ENCODE results near the gene KXD1. TPM values are rescaled to one million over a fixed set of nuclear protein-coding genes. Genes with fewer than 3 reads are reported as not detected.

The KXD1 gene
- total RNA-seq, 1 donor from 2014 or later, result 68.3 TPM

GRCh38 chr19:18601875-18602274, 44.2 kb downstream of the KXD1 start:
- DNase-seq, result no peak
- Histone ChIP-seq H3K36me3 (no peaks in the 10 kb centered on the region), H3K4me3 (no peak overlapping the region), H3K9me3 (no peaks in the 10 kb centered on the region), H3K27me3 (peaks cover 63% of the 10 kb centered on the region), H3K4me1 (peaks cover 8% of the 10 kb centered on the region), H3K27ac (no peak overlapping the region)
- intact Hi-C loops (cut with DNase I), result no loop called here
- ATAC-seq, result no peak
- TF ChIP-seq CTCF (IDR thresholded peaks at IDR 0.05), result no peak

GRCh38 chr19:18603255-18603957, 45.7 kb downstream of the KXD1 start:
- Histone ChIP-seq H3K36me3 (no peaks in the 10 kb centered on the region), H3K27me3 (peaks cover 75% of the 10 kb centered on the region), H3K4me3 (no peak overlapping the region), H3K27ac (no peak overlapping the region), H3K9me3 (no peaks in the 10 kb centered on the region), H3K4me1 (peaks cover 18% of the 10 kb centered on the region)
- intact Hi-C loops (cut with DNase I), result no loop called here
- DNase-seq (no peak), ATAC-seq (peak; percentile 11)
- peak; percentile 30 for TF ChIP-seq CTCF (IDR thresholded peaks at IDR 0.05)

DNA sequence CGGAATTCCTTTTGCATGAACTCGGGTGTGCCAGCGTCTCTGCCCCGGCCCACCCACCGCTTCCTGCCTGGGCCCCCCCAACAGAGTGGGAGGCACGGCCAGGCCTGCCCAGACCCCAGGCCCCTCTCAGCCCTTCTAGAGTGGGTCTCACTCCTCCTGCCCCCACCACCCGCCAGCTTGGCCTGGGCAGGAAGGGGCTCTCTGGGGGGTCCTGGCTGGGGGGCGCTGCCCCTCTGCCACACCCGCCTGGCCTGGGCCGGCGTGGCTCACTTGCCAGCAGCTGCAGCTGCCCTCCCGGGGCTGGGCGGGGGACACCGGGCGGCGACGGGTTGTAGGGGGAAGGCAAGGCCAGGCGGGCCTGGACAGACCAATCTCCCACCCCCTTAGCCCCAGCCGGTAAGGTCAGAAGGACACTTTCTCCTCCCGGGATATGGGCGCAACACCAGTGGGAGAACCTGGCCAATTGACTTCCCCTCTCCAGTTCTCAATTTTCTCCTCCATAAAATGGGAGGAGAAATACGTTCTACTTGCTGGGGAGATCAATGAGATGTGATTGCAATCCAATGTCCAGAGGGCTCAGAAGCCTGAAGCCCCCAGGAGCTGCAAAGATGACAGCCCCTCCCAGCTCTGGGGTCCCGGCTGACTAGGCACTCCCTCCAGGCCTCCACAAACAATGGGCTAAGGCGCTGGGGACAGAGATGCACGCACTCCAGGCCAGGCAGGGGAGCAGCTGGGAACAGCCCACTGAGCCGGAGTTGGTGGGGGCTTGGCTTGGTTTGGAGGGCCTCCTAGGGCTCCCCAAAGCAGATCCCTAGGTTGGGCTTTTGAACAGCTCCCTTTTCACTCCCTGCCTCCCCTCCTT, 46.5 kb downstream of the KXD1 start:
- DNase-seq, result no peak
- H3K27ac ChIP-seq, result no peak overlapping the region
- H3K27me3 ChIP-seq, result peaks cover 77% of the 10 kb centered on the region
- intact Hi-C loops (cut with DNase I), result no loop called here
- no peaks in the 10 kb centered on the region for H3K9me3 ChIP-seq
- no peaks in the 10 kb centered on the region for H3K36me3 ChIP-seq
- no peak for ATAC-seq
- H3K4me3 ChIP-seq, result no peak overlapping the region
- H3K4me1 ChIP-seq, result peaks cover 18% of the 10 kb centered on the region
- no peak for TF ChIP-seq CTCF (IDR thresholded peaks at IDR 0.05)

DNA sequence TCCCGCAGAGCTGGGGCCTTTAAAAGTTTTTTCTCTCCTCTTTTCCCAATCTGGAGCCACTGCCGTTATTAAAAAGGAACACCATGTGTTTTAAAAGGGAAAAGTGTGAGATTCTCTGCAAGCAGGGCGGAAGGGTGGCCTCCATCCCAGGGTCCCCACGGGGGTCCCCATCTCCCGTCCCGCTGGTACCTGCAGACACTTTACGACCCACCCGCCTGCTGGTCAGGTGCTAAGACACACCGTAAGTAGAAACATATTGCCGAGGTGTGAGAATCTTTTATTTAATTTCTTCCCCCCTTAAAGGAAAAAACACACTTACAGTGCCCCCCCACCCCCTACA, 47.1 kb downstream of the KXD1 start:
- no peak overlapping the region for H3K4me3 ChIP-seq
- DNase-seq (no peak), ATAC-seq (no peak)
- no peak overlapping the region for H3K27ac ChIP-seq
- H3K9me3 ChIP-seq, result no peaks in the 10 kb centered on the region
- no peaks in the 10 kb centered on the region for H3K36me3 ChIP-seq
- intact Hi-C loops (cut with DNase I), result no loop called here
- no peak for TF ChIP-seq CTCF (IDR thresholded peaks at IDR 0.05)
- peaks cover 77% of the 10 kb centered on the region for H3K27me3 ChIP-seq
- peaks cover 19% of the 10 kb centered on the region for H3K4me1 ChIP-seq

GRCh38 chr19:18605196-18605545, 47.5 kb downstream of the KXD1 start:
- DNase-seq, result no peak
- TF ChIP-seq CTCF (IDR thresholded peaks at IDR 0.05), result no peak
- Histone ChIP-seq H3K4me1 (peaks cover 21% of the 10 kb centered on the region), H3K27ac (no peak overlapping the region), H3K27me3 (peaks cover 77% of the 10 kb centered on the region), H3K4me3 (peak overlapping the region; percentile 16), H3K9me3 (no peaks in the 10 kb centered on the region), H3K36me3 (no peaks in the 10 kb centered on the region)
- intact Hi-C loops (cut with DNase I), result no loop called here
- no peak for ATAC-seq
